HG02642 (cell line): ENCODE data around the gene NR0B2.
"Not testable (repeated sequence)": the region's sequence is repeated elsewhere in the genome, so short reads cannot be mapped to it uniquely, and the experiment has no call there.

Source experiments
- ATAC-seq: cut with Tn5 transposase; IDR thresholded peaks from one replicate; pipeline ENCODE4 v1.9.1; 2021; ENCODE audit warnings: mild to moderate bottlenecking; ENCODE audit not compliant: unreplicated experiment, poor library complexity

NR0B2 gene

GRCh38 chr1:26894263-26894662, 19.5 kb downstream of the NR0B2 start:
- no peak for ATAC-seq

GRCh38 chr1:26890467-26890796, 23.3 kb downstream of the NR0B2 start:
- ATAC-seq: peak; percentile 27

- ATAC-seq: peak; percentile 88
Measured at GRCh38 chr1:26889551-26890466, 24.0 kb downstream of the NR0B2 start, which contains the start of gene GPN2. TSS of gene GPN2 (minus strand) at chr1:26890283. CDS start at chr1:26890096, 187 bp downstream.

- no peak for ATAC-seq
Measured at GRCh38 chr1:26888231-26888630, 25.5 kb downstream of the NR0B2 start.

GRCh38 chr1:26887125-26887524, 26.6 kb downstream of the NR0B2 start:
- no peak for ATAC-seq

- ATAC-seq: no peak
Measured at GRCh38 chr1:26882696-26883463, 30.9 kb downstream of the NR0B2 start.

GRCh38 chr1:26881611-26882010, 32.2 kb downstream of the NR0B2 start:
- ATAC-seq: not testable (repeated sequence)

- no peak for ATAC-seq
Measured at GRCh38 chr1:26879793-26880192, 34.0 kb downstream of the NR0B2 start.

- ATAC-seq: no peak
Measured at GRCh38 chr1:26877326-26877725, 36.4 kb downstream of the NR0B2 start.

- no peak for ATAC-seq
Measured at GRCh38 chr1:26874896-26875295, 38.9 kb downstream of the NR0B2 start.

GRCh38 chr1:26873097-26873496, 40.7 kb downstream of the NR0B2 start:
- not testable (repeated sequence) for ATAC-seq

- ATAC-seq: peak; percentile 92
Measured at GRCh38 chr1:26864610-26865480, 48.9 kb downstream of the NR0B2 start.

- no peak for ATAC-seq
Measured at GRCh38 chr1:26863685-26864077, 50.1 kb downstream of the NR0B2 start.

- ATAC-seq: no peak
Measured at GRCh38 chr1:26862781-26863684, 50.7 kb downstream of the NR0B2 start, which contains the start of gene SFN. TSS of gene SFN (plus strand) at chr1:26863149. CDS start at chr1:26863213, 64 bp downstream.

- ATAC-seq: no peak
Measured at GRCh38 chr1:26861889-26862378, 51.8 kb downstream of the NR0B2 start.
